ENCODE data around the gene PEX1.

The PEX1 gene

DNA sequence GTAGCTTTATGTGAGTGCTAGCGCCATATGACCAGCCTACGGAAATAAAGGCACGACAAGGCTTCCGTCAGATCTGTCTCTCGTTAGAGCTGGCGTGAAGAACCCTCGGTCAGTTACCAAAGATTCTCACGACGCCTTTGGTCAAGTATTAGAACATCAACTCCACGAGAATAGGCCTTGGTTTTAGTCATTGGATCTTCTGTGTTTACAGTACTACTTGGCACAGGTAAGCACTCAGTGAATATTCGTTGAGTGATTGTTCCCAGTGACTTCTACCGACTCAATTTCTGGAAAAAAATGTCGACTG, 591 bp upstream of the PEX1 start:
- DNase-seq (ENCODE audit: low spot score), result no peak
- TF ChIP-seq, protein P1, sequence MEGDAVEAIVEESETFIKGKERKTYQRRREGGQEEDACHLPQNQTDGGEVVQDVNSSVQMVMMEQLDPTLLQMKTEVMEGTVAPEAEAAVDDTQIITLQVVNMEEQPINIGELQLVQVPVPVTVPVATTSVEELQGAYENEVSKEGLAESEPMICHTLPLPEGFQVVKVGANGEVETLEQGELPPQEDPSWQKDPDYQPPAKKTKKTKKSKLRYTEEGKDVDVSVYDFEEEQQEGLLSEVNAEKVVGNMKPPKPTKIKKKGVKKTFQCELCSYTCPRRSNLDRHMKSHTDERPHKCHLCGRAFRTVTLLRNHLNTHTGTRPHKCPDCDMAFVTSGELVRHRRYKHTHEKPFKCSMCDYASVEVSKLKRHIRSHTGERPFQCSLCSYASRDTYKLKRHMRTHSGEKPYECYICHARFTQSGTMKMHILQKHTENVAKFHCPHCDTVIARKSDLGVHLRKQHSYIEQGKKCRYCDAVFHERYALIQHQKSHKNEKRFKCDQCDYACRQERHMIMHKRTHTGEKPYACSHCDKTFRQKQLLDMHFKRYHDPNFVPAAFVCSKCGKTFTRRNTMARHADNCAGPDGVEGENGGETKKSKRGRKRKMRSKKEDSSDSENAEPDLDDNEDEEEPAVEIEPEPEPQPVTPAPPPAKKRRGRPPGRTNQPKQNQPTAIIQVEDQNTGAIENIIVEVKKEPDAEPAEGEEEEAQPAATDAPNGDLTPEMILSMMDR (IDR thresholded peaks at IDR 0.05; ENCODE audit: borderline replicate concordance, control extremely low read depth, extremely low read depth, insufficient read depth, missing control alignments), result no peak
- in situ Hi-C loops (cut with MboI; ENCODE audit: low sequenced_read_pairs, unreplicated experiment), result no loop called here

- TF ChIP-seq, protein P1 (IDR thresholded peaks at IDR 0.05; ENCODE audit: borderline replicate concordance, control extremely low read depth, extremely low read depth, insufficient read depth, missing control alignments), result no peak
- peak; percentile 61 for DNase-seq (ENCODE audit: low spot score)
- in situ Hi-C loops (cut with MboI; ENCODE audit: low sequenced_read_pairs, unreplicated experiment), result no loop called here
Observed at GRCh38 chr7:92527300-92528187, 776 bp downstream of the PEX1 start.

DNA sequence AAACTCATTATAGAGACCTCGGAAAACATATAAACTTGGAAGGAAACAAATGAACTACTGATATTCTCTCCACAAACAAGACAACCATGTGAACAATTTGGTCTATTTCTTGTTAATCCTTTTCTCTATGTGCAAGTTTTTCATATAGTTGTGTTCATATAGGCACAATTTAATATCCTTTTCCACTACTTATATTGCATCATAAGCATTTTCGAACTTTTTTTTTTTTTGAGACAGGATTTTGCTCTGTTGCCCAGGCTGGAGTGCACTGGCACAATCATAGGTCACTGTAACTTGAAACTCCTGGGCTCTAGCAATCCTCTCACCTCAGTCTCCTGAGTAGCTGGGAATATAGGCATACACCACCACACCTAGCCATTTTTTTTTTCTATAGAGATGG, 5.2 kb downstream of the PEX1 start:
- TF ChIP-seq, protein P1 (IDR thresholded peaks at IDR 0.05; ENCODE audit: borderline replicate concordance, control extremely low read depth, extremely low read depth, insufficient read depth, missing control alignments), result no peak
- in situ Hi-C loops (cut with MboI; ENCODE audit: low sequenced_read_pairs, unreplicated experiment), result no loop called here
- DNase-seq (ENCODE audit: low spot score), result no peak

DNA sequence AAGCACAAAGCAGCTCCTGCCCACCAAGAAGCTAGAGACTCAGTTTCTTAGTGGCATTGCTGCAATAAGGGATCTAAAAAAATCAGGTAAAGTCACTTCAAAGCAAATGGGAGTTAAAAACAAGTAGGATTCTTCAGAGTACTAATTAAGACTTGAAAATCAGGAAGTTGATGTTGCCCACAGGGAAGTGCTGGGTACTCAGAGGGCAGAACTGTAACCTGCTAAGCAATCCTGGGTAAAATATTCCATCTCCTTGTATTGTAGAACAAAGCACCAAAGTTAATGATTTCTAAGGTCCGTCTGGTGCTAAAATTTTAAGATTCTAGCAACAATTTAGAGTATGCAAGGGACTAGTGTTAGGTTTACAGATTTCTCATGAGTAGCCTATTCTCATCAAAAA, 8.3 kb downstream of the PEX1 start:
- DNase-seq (ENCODE audit: low spot score), result no peak
- TF ChIP-seq, protein P1 (IDR thresholded peaks at IDR 0.05; ENCODE audit: borderline replicate concordance, control extremely low read depth, extremely low read depth, insufficient read depth, missing control alignments), result no peak
- in situ Hi-C loops (cut with MboI; ENCODE audit: low sequenced_read_pairs, unreplicated experiment), result no loop called here

GRCh38 chr7:92517631-92518030, 10.7 kb downstream of the PEX1 start:
- TF ChIP-seq, protein P1 (IDR thresholded peaks at IDR 0.05; ENCODE audit: borderline replicate concordance, control extremely low read depth, extremely low read depth, insufficient read depth, missing control alignments), result no peak
- DNase-seq (ENCODE audit: low spot score), result no peak
- in situ Hi-C loops (cut with MboI; ENCODE audit: low sequenced_read_pairs, unreplicated experiment), result no loop called here

GRCh38 chr7:92513167-92513902, 15.0 kb downstream of the PEX1 start:
- no peak for DNase-seq (ENCODE audit: low spot score)
- in situ Hi-C loops (cut with MboI; ENCODE audit: low sequenced_read_pairs, unreplicated experiment), result no loop called here
- TF ChIP-seq, protein P1 (IDR thresholded peaks at IDR 0.05; ENCODE audit: borderline replicate concordance, control extremely low read depth, extremely low read depth, insufficient read depth, missing control alignments), result no peak
